RKO (cell line): ENCODE results near the gene PACSIN1.
"Not testable (repeated sequence)": the region's sequence is repeated elsewhere in the genome, so short reads cannot be mapped to it uniquely, and the experiment has no call there.

ENCODE experiments used
- DNase-seq: peaks from one replicate; pipeline ENCODE4 v3.0.0-alpha.2; 2016; ENCODE audit warnings: low spot score

The PACSIN1 gene

DNA sequence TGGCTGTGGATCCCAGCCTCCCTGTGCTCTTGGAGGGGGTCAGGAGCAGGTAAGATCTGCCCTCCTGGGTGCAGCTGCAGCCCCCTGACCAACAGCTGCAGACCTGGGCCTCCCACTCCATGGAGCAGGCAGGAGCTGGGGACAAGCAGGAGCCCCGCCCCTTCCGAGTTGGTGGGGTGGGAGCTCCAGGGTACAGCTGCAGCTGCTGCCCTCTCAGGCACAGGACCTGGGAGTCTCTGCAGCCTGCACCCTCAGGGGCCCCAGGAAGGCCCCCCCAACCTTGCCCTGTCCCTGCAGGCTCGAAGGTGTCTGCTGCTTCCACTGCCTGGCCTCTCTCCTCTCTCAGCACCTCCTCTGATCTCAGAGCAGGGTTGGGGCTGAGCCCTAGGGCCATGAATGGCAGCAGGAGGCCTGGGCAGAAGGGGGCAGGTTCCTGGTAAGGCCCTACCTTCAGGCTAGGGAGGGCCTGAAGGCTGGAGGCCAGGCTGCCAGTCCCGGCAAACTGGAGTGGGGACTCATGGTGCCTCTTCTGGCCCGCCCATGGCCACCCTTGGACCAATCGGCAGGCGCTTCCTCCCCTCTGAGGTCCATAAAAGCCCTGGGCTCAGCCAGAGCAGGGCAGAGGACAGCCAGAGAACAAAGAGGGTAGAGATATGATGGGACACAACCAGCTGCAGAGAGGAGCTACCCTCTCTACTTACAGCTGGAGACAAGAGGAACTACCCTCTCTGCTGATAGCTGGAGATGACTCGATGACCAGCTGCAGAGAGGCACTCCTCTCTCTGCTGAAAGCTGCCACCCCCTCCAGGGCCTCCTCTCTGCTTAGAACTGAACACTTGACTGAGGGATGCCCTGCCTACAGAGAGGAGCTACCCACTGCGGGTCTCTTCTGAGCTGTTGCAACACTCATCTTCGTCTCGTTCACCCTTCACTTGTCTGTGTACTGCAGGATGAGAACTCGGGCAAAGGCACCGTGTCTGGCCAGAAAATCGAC, 7.8 kb upstream of the PACSIN1 start:
- no peak for DNase-seq

DNA sequence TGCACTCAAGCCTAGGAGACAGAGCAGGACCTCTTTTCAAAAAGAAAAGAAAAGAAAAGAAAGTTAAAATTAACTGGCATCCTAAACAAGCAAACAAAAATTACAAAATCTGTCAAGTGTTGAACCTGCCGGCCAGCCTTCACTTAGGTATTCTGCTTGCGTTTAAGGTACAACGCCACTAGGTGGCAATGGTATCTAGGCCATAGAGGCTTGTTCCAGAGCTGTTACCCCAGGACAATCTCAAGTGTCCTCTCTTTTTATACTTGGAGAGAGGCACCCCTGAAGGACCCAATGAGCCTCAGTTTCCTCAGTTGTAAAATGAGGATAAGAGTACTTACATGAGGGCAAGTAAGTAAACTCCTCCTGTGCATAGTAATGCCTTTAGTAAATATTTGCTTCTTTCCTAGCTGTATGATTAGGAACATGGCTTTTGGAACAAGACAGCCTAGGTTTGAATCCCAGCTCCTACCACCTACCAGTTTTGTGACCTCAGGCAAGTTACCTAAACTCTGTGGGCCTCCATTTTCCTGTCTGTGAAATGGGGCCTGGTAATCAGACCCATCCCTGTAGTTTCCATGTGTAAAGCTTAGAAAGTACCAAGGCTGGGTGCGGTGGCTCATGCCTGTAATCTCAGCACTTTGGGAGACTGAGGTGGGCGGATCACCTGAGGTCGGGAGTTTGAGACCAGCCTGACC, 5.8 kb upstream of the PACSIN1 start:
- DNase-seq, result peak; percentile 69

DNA sequence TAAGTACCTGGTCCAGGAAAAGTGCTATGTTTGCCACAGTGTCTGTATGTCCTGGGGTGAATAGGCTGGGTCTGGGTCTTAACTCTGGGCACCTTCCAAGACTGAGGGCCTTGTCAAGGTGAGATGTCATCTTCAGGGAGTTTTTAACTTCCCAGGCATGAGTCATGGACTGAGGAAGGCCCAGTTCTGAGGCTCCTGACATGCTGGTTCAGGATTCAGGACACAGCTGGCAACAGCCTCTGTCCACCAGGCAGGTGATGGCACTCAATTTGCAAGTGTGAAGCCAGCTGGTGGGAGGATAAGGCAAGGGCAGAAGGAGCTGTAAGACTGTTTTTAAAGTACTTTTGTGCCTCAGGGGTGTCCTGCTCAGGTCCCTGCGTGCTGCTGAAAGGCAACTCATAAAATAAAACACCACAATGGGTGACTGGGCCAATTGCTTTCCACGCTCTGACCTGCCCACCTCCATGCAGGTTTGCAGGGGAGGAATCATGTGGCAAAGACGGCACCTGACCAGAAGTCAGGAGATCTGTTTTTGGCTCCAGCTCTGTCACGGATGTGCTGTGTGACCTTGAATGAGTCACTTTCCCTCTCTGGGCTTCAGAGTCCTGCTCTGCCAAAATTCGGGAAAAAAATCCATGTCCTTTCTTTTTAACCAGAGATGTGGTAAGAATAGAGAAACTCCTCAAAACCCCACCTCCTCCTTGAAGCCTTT, 4.9 kb upstream of the PACSIN1 start:
- no peak for DNase-seq

DNA sequence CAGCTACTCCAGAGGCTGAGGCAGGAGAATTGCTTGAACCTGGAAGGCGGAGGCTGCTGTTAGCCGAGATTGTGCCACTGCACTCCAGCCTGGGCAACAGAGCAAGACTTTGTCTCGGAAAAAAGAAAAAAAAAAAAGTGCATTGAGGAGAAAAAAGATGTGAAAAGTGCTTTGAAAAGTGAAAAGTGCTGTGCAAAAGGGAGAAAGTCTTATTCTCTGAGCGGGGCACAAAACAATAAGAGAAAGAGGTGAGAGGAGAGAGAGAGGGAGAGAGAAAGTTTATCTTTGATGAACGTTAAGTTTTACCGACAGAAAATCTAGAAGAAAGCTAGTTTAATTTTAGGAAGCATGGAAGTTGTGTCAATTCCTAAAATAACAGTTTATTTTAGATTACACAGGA, 3.9 kb upstream of the PACSIN1 start:
- DNase-seq, result no peak

DNA sequence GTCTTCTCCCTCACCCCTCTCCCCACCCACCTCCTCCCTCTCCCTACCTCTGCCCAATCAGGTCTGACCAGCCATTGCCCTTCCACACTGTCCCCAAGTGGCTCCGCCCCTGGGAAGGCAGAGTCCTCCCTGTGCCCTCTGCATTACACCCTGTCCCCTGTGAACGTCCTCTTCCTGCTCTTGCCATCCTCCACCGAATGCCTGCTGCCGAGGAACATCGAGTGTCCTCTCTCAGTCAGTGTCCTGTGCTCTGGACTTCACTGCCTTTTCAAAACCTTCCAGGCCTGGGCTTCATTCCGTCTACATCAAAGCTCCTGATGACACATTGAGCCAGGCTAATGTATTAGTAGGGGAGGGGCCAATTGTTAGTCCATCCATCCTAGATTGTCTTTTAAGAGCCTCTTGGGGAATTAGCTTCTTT, 3.3 kb upstream of the PACSIN1 start:
- DNase-seq, result no peak

DNA sequence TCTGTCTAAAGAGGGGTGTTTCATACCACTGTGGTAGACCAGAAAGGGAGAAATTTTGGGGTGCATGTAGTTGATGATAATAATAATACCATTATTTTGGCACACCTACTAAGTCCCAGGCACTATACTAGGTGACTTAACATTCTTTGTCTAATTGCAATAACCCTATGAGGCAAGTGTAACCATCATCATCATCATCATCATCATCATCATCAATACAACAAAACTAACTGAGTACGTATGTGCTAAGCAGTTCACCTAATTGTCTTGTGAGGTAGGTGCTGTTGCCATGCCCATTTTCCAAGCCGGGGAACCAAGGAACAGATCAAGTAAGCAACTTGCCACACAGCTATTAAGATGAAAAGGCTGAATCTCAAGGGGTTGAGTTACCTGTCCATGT, 2.6 kb upstream of the PACSIN1 start:
- no peak for DNase-seq

DNA sequence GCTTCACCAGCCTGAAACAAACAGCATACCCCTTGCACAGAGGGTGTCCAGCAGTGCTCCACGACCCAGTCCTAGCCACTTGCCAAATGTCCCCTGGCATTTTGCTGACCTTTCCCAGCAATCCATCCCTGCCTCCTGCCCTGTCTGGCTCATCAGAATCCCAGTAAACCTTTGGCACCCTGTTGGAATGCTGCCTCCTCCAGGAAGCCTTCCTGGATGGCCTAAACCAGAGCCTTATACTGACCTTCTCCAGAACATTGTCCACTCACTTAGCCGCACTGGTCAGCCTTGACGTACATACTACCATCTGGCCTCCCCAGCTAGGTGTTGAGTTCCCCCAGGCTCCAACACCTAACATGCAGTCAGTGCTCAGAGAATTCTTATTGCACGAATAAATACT, 2.0 kb upstream of the PACSIN1 start:
- no peak for DNase-seq

DNA sequence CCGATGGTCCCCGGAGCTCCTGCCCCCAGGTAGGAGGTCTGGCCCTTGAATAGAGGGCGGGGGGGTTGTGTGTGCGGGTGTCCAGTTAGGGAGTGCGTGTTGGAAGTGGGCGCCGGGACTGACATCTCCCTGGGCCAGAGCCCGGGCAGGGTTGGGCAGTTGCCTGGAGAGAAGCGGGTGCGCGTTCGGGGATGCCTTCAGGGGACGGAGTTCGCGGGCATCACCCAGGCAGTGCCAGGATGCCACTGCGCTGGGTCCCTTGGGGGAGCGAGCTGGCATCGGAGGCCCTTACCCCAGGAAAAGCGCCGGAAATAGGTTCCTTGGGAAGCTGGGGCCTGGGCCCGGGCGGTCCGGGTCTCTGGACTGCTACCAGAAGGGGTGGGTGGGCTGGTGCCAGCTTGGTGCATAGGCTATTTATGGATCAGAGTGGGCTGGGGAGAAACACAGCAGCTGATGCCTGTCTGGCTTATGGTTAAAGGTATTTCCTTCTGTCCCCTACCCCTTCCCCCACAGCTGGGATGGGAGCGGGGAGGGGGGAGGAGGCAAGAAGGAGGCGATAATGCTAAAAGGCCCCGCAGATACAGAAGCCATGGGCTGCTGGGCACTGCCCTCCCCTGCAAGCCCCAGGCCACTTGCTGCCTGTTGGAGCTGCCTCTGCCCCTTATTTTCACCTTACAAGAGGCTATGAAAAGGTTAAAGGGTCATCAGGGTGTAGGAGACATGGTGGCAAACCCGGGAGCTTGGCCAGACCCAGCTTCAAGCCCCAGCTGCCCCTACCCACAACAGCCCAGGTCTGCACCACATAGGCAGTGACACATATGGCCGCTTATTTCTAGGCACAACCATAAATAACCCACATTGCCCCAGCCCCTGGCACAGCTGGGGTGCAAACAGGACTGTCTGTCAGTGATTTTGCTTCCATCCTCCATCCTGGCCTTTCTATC, 638 bp downstream of the PACSIN1 start:
- DNase-seq, result no peak

DNA sequence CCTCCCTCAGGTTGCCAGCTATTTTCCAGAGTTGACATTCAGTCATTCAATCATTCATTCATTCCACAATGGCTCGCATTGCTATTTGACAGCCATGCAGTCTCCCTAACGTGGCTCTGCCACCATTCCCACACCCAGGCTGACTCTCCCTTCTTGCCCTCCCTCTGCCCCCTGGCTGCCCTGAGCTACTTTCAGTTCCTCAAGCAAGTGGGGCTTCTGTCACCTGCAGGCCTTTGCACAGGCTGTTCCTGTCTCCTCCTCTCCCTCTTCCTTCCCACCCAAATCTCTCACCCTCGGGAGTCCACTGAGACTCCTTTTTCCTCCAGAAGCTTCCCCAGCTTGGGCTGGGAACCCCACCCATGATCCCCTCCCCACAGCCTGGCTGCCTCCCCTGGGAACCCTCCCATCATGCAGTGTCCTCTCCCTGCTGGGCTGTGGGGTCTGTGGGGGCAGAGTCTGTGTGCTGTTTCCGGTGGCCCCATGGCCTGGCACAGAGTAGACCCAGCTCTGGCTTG, 2.6 kb downstream of the PACSIN1 start:
- no peak for DNase-seq

DNA sequence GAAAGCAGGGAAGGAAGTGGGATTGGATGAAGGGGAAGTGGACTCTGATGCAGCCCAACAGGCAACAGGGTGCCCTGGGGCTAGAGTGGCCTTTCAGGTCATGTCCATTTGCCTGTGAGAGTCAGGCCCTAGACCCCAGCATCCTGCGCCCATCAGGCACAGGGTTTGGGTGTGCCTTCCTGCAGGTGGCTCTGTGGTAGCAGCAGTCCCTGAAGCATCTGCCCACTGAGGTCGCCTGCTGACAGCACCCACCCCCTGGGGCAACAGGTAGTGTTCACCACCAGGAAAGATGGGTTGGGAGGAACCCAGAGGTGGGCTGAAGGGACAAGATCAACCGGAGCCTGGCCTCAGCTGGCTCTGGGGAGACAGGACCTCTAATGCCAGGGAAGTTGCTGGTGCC, 3.6 kb downstream of the PACSIN1 start:
- no peak for DNase-seq

DNA sequence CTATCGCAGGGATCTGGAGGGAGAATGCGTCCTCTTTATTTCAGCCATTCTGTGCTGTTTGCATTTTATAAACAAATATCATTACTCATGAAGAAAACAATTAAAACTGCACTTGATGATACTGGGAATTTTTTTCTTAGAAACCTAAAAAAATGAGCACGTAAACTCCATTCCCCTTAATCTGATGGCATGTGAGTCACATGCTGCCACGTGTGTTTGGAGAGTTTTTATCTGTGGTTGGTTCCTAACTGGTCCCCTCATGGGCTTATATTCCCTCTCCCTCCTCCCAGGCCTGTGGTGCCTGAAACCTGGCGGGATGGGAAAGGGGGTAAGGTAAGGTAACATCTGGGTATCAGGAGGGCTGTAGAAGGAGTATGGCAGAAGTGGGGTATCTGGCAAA, 6.5 kb downstream of the PACSIN1 start:
- no peak for DNase-seq

DNA sequence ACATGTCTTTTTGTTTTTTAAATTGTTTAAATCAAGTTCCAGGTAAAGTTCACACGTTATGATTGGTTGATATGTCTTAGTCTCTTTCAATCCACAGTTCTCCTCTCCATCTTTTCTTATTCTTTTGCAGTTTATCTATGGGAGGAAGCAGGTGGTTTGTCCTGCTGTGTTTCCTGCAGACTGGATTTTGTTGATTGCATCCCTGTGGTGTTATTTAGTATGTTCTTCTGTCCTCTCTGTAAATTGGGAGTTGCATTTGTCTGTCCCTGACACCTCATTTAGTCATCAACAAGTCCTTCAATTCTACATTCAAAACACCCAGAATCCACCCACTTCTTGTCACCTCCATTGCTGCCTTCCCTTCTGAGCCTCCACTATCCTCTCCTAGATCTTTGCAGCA, 8.1 kb downstream of the PACSIN1 start:
- DNase-seq, result peak; percentile 39

DNA sequence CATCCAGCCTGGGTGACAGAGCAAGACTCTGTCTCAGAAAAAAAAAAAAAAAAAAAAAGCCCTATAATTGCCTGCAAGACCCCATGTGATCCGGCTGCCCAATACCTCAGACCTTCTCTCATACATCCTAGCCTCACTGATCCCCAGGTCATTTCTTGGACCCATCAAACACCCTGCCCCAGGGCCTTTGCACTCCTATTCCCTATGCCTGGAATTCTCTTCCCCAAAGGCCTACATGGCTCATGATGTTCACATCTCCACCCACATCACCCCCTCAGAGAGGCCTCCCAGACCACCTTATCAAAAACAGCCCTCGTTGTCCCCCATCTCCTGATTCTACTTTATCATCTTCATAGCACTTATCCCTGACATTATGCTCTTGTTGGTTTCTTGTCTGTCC, 8.9 kb downstream of the PACSIN1 start:
- DNase-seq, result no peak

DNA sequence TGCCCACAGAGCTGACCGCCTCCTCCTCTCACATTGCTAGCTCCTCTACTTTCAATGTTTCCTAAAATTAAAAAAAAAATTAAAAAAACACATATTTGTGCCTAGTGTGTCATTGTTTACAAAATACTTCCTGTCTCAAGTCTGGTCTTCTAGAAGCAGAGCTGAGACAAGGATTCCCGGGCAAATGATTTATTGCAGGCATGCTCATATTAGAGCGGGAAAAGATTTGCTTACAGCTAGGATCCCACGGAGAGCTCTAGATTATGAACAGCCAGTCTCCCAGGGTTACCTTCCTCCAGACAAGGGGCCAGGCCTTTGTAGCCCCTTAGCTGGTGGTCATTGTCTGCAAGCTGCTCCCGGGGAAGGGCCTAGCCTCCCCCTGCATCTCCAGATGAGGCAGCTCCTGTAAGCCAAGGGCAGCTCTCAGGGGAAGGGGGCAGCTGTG, 9.4 kb downstream of the PACSIN1 start:
- no peak for DNase-seq

DNA sequence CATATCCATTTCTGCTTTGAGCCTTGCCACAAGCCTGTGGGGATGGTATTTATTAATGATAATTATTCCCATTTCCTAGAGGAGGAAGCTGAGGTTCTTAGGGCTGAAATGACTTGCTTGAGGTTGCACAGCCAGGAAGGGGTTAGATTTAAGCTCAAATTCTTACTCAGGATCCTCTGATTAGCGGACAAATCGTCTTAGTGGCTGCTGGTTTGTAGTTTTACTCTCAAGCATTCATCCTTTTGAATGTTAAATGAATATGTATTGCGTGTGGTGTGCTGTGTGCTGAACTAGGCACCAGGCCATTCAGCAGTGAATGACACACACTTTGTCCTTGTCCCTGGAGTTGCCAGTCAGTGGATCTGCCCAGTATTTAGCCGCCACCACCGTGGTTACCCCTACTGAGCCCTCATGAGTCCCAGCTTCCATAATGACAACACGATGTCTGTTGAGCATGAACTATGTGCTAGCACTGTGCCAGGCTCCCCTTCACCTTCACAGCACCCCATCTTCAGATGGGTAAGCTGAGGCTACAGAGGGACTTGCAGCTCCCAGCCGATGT, 10.0 kb downstream of the PACSIN1 start:
- no peak for DNase-seq

DNA sequence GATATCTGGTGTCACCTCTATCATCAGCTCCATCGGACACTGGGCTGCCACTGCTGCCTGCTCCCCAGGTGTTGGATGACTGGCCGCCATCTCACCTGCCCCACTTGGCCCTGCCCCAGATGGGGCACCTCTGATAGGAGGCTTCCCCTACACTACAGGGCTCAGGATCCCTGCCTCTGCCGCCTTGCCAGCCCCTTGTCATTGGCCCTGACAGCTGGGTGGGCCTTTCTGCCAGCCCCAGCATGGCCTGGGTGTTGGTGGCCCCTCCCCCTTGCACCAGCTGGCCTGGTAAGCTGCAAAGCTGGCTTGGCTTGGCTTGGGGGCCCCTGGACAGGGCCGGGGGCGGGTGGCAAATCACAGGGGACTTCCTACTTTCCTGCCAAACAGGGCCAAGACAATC, 10.6 kb downstream of the PACSIN1 start:
- no peak for DNase-seq

DNA sequence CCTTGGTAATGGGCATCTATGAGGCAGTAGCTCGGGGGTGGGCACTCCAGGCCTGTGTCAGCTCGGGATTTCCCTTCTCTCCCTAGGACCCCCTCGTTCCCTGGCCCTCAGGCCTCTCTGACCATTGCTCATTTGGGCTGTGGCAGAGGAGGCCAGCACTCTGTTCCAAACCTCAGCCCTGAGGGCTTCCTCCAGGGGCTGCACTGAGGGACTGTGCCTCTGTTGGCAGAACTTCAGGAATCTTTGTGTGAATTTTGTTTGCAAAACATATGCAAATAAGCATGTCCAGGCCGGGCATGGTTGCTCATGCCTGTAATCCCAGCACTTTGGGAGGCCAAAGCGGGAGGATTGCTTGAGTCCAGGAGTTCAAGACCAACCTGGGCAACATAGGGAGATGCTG, 11.0 kb downstream of the PACSIN1 start:
- no peak for DNase-seq

DNA sequence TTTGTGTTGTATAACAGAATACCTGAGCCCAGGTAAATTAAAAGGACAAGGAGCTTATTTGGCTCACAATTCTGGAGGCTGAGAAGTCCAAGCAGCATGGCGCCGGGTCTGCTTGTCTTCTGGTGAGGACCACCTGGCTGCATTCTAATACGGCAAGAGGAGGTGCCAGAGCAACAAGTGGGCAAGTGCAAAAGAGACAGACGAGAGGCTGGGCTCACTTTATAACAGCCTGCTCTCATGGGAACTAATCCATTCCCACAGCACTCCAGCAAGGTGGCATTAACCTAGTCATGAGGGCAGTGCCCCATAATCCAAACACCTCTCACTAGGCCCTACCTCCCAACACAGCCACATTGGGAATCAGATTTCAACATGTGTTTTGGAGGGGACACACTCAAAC, 12.9 kb downstream of the PACSIN1 start:
- DNase-seq, result no peak

DNA sequence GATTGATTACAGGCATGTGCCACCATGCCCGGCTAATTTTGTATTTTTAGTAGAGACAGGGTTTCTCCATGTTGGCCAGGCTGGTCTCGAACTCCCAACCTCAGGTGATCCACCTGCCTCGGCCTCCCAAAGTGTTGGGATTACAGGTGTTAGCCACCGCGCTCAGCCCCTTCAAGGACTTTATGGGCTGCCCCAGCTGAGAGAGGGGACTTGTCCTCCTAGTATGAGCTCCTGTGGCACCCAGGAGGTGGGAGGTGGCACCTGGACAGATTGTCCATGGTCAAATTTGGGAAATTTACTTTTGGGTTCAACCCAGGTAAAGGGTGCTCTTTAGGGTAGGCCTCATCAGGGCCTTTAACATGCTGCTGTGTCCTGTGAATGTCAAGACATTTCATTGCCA, 17.9 kb downstream of the PACSIN1 start:
- not testable (repeated sequence) for DNase-seq

DNA sequence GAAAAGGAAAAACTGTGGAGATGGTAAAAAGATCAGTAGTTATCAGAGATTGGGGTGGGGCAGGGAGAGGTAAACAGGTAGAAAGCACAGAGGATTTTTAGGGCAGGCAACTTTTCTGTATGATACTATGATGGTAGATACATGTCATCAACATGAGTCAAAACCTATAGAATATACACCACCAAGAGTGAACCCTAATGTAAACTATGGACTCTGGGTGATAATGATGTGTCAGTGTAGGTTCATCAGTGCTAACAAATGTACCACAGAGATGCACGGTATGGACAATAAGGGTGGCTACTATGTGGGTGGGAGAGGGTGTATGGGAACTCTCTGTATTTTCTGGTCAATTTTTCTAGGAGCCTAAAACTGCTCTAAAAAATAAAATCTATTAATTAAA, 18.5 kb downstream of the PACSIN1 start:
- no peak for DNase-seq

DNA sequence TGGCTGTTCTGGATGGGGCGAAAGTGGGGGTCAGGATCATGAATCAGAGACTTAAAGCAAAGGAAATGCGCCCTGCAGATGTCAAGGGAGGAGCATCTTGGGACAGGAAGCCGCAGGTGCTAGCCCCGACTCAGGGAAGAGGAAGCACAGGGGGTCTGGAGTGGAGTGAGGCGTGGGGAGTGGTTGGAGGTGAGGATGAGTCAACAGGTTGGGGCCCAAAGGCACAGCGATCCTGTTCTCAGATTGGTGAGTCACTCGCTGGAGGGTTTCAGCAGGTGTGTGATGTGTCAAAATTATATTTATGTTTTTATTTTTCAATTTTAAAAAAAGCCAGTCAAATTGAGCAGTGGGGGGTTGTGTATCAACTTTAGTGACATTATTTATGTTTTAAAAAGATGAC, 19.0 kb downstream of the PACSIN1 start:
- no peak for DNase-seq
